K562 (cell line): ENCODE data around the gene MICU2. TPM values are rescaled to one million over a fixed set of nuclear protein-coding genes. Genes with fewer than 3 reads are reported as not detected.
A peak's percentile ranks its signal among the peaks of the same experiment; 100 is the strongest.
"Not testable (repeated sequence)": the region's sequence is repeated elsewhere in the genome, so short reads cannot be mapped to it uniquely, and the experiment has no call there.

Experiments
- ATAC-seq: fragments of 200-7000 bp; cut with Tn5 transposase; 3 replicates; pipeline ENCODE4 v1.9.1; 2020; ENCODE audit warnings: moderate library complexity
- BruUV-seq: library from RNA; stranded (reverse); fragments of 400-500 nt; replicated peaks from 2 replicates; lab custom pipeline; 2021; lab: Mats Ljungman, UMichigan
- CTCF ChIA-PET: fragments of 300-600 bp; formaldehyde crosslinking; extraction: SDS; loops from one replicate; lab custom pipeline; 2021; ENCODE audit warnings: low intra/inter-chr PET ratio; lab: Yijun Ruan, JAX
- POLR2A ChIA-PET: fragments of 300-600, 350-650 bp; sonication (Branson Sonifier 250); formaldehyde crosslinking; extraction: SDS; loops from one replicate; lab custom pipeline; 2021; ENCODE audit warnings: antibody characterized with exemption, inconsistent platforms; lab: Yijun Ruan, JAX
- DNase-seq, 4 experiments: peaks; one replicate each; pipeline versions ENCODE4 v3.0.0 to v3.0.0-alpha.2; 2011 to 2018; ENCODE audit warnings: low spot score in 3 of 4, mixed read lengths in 3 of 4; ENCODE audit errors: extremely low read depth in 1 of 4
- FAIRE-seq: peaks from 2 replicates; lab custom pipeline; 2011; peaks lifted over from hg19 to GRCh38; lab: Jason Lieb, UNC
- H2AFZ ChIP-seq: 2 replicates; pipeline ENCODE4 v1.6.0; 2011; ENCODE audit warnings: low read depth, low read length, control low read depth, inconsistent platforms
- H3K27ac ChIP-seq: fragments of 200-600 bp; 3 replicates; pipeline ENCODE4 v1.8.0; 2011; ENCODE audit warnings: low read depth, mild to moderate bottlenecking, control low read depth, inconsistent platforms, low read length, moderate library complexity, mixed read lengths; ENCODE audit errors: extremely low read depth
- H3K27me3 ChIP-seq, 2 experiments: fragments of 300-600 bp in 1 of 2; 2 replicates in 1 of 2; 3 replicates in 1 of 2; pipeline versions ENCODE4 v1.6.0 to v1.8.0; 2011; ENCODE audit warnings: inconsistent platforms in 2 of 2, low read length in 2 of 2, mild to moderate bottlenecking in 1 of 2, mixed read lengths in 1 of 2, moderate library complexity in 1 of 2; ENCODE audit not compliant: control insufficient read depth in 2 of 2, insufficient read depth in 2 of 2
- H3K36me3 ChIP-seq: fragments of 300-600 bp; 3 replicates; pipeline ENCODE4 v1.8.0; 2011; ENCODE audit warnings: mild to moderate bottlenecking, low read length, inconsistent platforms; ENCODE audit not compliant: control insufficient read depth, insufficient read depth
- H3K4me1 ChIP-seq, 2 experiments: fragments of 200-600 bp in 1 of 2; replicated peaks in 1 of 2; 2 replicates in 1 of 2; 3 replicates in 1 of 2; pipeline versions ENCODE4 v1.5.1 to v1.8.0; 2011; ENCODE audit warnings: inconsistent platforms in 2 of 2, low read length in 2 of 2, mild to moderate bottlenecking in 1 of 2, mixed read lengths in 1 of 2, moderate library complexity in 1 of 2; ENCODE audit not compliant: control insufficient read depth in 2 of 2, insufficient read depth in 2 of 2
- H3K4me2 ChIP-seq: 2 replicates; pipeline ENCODE4 v1.6.1; 2011; ENCODE audit warnings: low read length, control low read depth, inconsistent platforms, mixed read lengths; ENCODE audit not compliant: insufficient read depth
- H3K4me3 ChIP-seq: fragments of 200-600 bp; sonication (generic), shearing (Covaris generic); 2 replicates; pipeline ENCODE4 v1.5.1; 2016; ENCODE audit warnings: control low read depth, inconsistent platforms
- H3K79me2 ChIP-seq: fragments of 200-600 bp; 3 replicates; pipeline ENCODE4 v1.8.0; 2011; ENCODE audit warnings: low read length, inconsistent platforms; ENCODE audit not compliant: control insufficient read depth, insufficient read depth
- H3K9ac ChIP-seq, 2 experiments: 2 replicates each; pipeline versions ENCODE4 v1.6.0 to v1.6.1; 2011; ENCODE audit warnings: low read depth in 2 of 2, low read length in 2 of 2, control low read depth in 1 of 2, inconsistent platforms in 1 of 2, mild to moderate bottlenecking in 1 of 2, mixed read lengths in 1 of 2; ENCODE audit not compliant: insufficient read depth in 1 of 2
- H3K9me1 ChIP-seq: one replicate; pipeline ENCODE4 v1.6.0; 2011; ENCODE audit warnings: inconsistent platforms, mild to moderate bottlenecking, low read length, moderate library complexity; ENCODE audit not compliant: control insufficient read depth, insufficient read depth
- H3K9me3 ChIP-seq: replicated peaks from 2 replicates; pipeline ENCODE4 v1.5.1; 2011; ENCODE audit warnings: low read depth, low read length, inconsistent platforms; ENCODE audit not compliant: control insufficient read depth, insufficient read depth
- H4K20me1 ChIP-seq: replicated peaks from 2 replicates; pipeline ENCODE4 v1.6.1; 2011; ENCODE audit warnings: low read length, inconsistent platforms, mixed read lengths; ENCODE audit not compliant: control insufficient read depth, insufficient read depth
- GABPB2 ChIP-seq: fragments of 250-450 bp; sonication (Bioruptor Pico); conservative IDR thresholded peaks from 2 replicates; pipeline ENCODE4 v1.5.1; 2021; ENCODE audit warnings: mild to moderate bottlenecking
- GTF3C2 ChIP-seq: IDR thresholded peaks from 3 replicates; pipeline ENCODE4 v1.6.1; 2011; ENCODE audit warnings: borderline replicate concordance, mild to moderate bottlenecking, moderate library complexity; ENCODE audit not compliant: insufficient read length; ENCODE audit errors: extremely low read depth
- ILK ChIP-seq: fragments of 450-650 bp; IDR thresholded peaks from 2 replicates; pipeline ENCODE4 v1.6.1; 2016; ENCODE audit warnings: missing genetic modification characterization, low read depth, mild to moderate bottlenecking, missing compliant biosample characterization, moderate library complexity, borderline replicate concordance
- MLLT1 ChIP-seq, 2 experiments: fragments of 450-650 bp; IDR thresholded peaks; 2 replicates each; pipeline ENCODE4 v1.6.1; 2016
- NFIC ChIP-seq: fragments of 450-650 bp; IDR thresholded peaks from 2 replicates; pipeline ENCODE4 v1.6.1; 2017; ENCODE audit warnings: mild to moderate bottlenecking, inconsistent platforms
- PML ChIP-seq: IDR thresholded peaks from 2 replicates; pipeline ENCODE4 v1.6.1; 2012; ENCODE audit warnings: low read length, inconsistent platforms
- RFX7 ChIP-seq: fragments of 250-450 bp; sonication (Bioruptor Pico); IDR thresholded peaks from 2 replicates; pipeline ENCODE4 v1.5.1; 2021; ENCODE audit warnings: mild to moderate bottlenecking
- ZSCAN29 ChIP-seq: fragments of 450-650 bp; IDR thresholded peaks from 2 replicates; pipeline ENCODE4 v1.6.1; 2017
- WGBS: fragments of 100-300 bp; shearing (Covaris generic); methylation state at CpG from one replicate; pipeline ENCODE4 v1.1.6; 2016; ENCODE audit warnings: low coverage, mixed read lengths; ENCODE audit not compliant: insufficient coverage; ENCODE audit errors: missing lambda C conversion rate; 5-methylcytosine and 5-hydroxymethylcytosine counted together
- in situ Hi-C: fragments of 300-500 bp; cut with MboI; formaldehyde crosslinking; loops from 4 replicates; pipeline ENCODE4 v1.15.0; 2018; ENCODE audit warnings: inconsistent platforms, mixed read lengths
- intact Hi-C: fragments of 100-400 bp; cut with micrococcal nuclease; formaldehyde crosslinking; loops from 2 replicates; pipeline ENCODE4 v1.14.2; 2022
- polyA plus RNA-seq, 8 experiments: library from polyadenylated mRNA; depleted of rRNA in 4 of 8; stranded (reverse) in 5 of 8; unstranded in 3 of 8; fragments of >200 nt; fragmentation: Nextera tagmentation in 2 of 8; fragmentation: Illumina TruSeq in 1 of 8; extraction: Ambion mirVana in 2 of 8; extraction: Trizol in 1 of 8; gene quantifications; 2 replicates each; pipeline versions ENCODE4 v1.2.1 to v1.2.3, GENCODE V29; 2011 to 2014; ENCODE audit warnings: inconsistent platforms in 1 of 8, missing spikeins in 1 of 8
- total RNA-seq, 7 experiments: library from RNA; depleted of rRNA in 6 of 7; stranded (reverse); fragments of >200 nt in 6 of 7; fragmentation: Illumina TruSeq in 2 of 7; extraction: Trizol in 2 of 7; gene quantifications; 2 replicates each; pipeline versions ENCODE4 v1.2.1 to v1.2.3, GENCODE V29; 2011 to 2021; ENCODE audit warnings: low replicate concordance in 1 of 7
- TF ChIP-seq, protein P1 (sequence below): fragments of 450-650 bp; IDR thresholded peaks from 2 replicates; pipeline ENCODE4 v1.6.1; 2016; ENCODE audit warnings: antibody characterized with exemption

Gene MICU2
- total and polyA plus RNA-seq, 9 of the 15 experiments (the other 6 are each of a cell fraction or from before 2014, with no cell fraction given), result 9.1 to 41.8 (median 33.4) TPM

- H2AFZ ChIP-seq, H3K4me1 ChIP-seq, H3K27ac ChIP-seq, H3K27me3 ChIP-seq, H3K9ac ChIP-seq, ATAC-seq, H3K9me1 ChIP-seq, H3K4me2 ChIP-seq, DNase-seq, H3K9me3 ChIP-seq, H3K4me3 ChIP-seq, FAIRE-seq, POLR2A ChIA-PET, H4K20me1 ChIP-seq, BruUV-seq, H3K36me3 ChIP-seq, in situ Hi-C loops, CTCF ChIA-PET, intact Hi-C loops: not testable (repeated sequence)
- peaks cover 27% of the 10 kb centered on the region; the same call in 2 of the 3 replicates for H3K79me2 ChIP-seq
- peak; percentile 38; the same call in 1 of the 2 replicates for TF ChIP-seq NFIC
- WGBS, result 91% methylated on average over 8 of the region's 11 CpGs
These were observed 13.1 kb downstream of the MICU2 start for GRCh38 chr13:21590665-21591456.

GRCh38 chr13:21590231-21590630 is 13.7 kb downstream of the MICU2 start:
- intact Hi-C loops, result no loop called here
- in situ Hi-C loops, result no loop called here
- H3K36me3 ChIP-seq, result no peaks in the 10 kb centered on the region
- DNase-seq (no peak), ATAC-seq (no peak), FAIRE-seq (no peak)
- H3K4me1 ChIP-seq, result no peaks in the 10 kb centered on the region
- 93% methylated on average over 5 of the region's 5 CpGs for whole genome bisulfite sequencing
- H3K79me2 ChIP-seq, result peaks cover 26% of the 10 kb centered on the region
- CTCF ChIA-PET, result no interaction called here
- H3K9me3 ChIP-seq, result no peaks in the 10 kb centered on the region
- BruUV-seq, result no TSS peak
- no peak overlapping the region for H3K27ac ChIP-seq
- H4K20me1 ChIP-seq, result no peaks in the 10 kb centered on the region
- H3K9me1 ChIP-seq, result no peaks in the 10 kb centered on the region
- H2AFZ ChIP-seq, result no peak overlapping the region
- no peaks in the 10 kb centered on the region for H3K27me3 ChIP-seq
- no peak overlapping the region for H3K4me2 ChIP-seq
- POLR2A ChIA-PET, result no interaction called here
- H3K4me3 ChIP-seq, result no peak overlapping the region
- H3K9ac ChIP-seq, result no peak overlapping the region
- TF ChIP-seq, protein P1, sequence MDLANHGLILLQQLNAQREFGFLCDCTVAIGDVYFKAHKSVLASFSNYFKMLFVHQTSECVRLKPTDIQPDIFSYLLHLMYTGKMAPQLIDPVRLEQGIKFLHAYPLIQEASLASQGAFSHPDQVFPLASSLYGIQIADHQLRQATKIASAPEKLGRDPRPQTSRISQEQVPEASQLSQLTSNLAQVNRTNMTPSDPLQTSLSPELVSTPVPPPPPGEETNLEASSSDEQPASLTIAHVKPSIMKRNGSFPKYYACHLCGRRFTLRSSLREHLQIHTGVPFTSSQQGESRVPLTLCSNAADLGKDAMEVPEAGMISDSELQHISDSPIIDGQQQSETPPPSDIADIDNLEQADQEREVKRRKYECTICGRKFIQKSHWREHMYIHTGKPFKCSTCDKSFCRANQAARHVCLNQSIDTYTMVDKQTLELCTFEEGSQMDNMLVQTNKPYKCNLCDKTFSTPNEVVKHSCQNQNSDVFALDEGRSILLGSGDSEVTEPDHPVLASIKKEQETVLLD, result no peak
- no peak for TF ChIP-seq ILK (tag)
- no peak for TF ChIP-seq MLLT1 (IDR thresholded peaks at IDR 0.05)
- no peak for TF ChIP-seq RFX7 (CRISPR knock-in tag)
- TF ChIP-seq GABPB2, result no peak
- TF ChIP-seq GTF3C2, result no peak
- TF ChIP-seq PML, result no peak
- TF ChIP-seq ZSCAN29, result no peak
